ENCODE results near the gene CCDC74B.
"Not testable (repeated sequence)": the region's sequence is repeated elsewhere in the genome, so short reads cannot be mapped to it uniquely, and the experiment has no call there.

The CCDC74B gene

GRCh38 chr2:130145006-130145414, at the start of gene CCDC74B:
CCDC74B (minus strand) TSS chr2:130145112; CDS start chr2:130144996, 116 bp downstream.
- H3K27ac ChIP-seq; DNase-seq (ENCODE audit: low spot score): not testable (repeated sequence)
- peak within 1 kb of the TSS; percentile 67 for H3K4me3 ChIP-seq

GRCh38 chr2:130193824-130194223, 48.9 kb upstream of the CCDC74B start:
- H3K27ac ChIP-seq; DNase-seq (ENCODE audit: low spot score); H3K4me3 ChIP-seq: not testable (repeated sequence)

GRCh38 chr2:130192451-130192850, 47.5 kb upstream of the CCDC74B start:
- not testable (repeated sequence) for DNase-seq (ENCODE audit: low spot score)

GRCh38 chr2:130191319-130191718, 46.4 kb upstream of the CCDC74B start:
- not testable (repeated sequence) for DNase-seq (ENCODE audit: low spot score); H3K27ac ChIP-seq; H3K4me3 ChIP-seq

More at GRCh38 chr2:130192451-130192850, 47.5 kb upstream of the CCDC74B start:
- not testable (repeated sequence) for H3K27ac ChIP-seq, H3K4me3 ChIP-seq

- Histone ChIP-seq H3K27ac (no peak overlapping the region), H3K4me3 (no peak overlapping the region)
- DNase-seq (ENCODE audit: low spot score), result no peak
- TF ChIP-seq CTCF (IDR thresholded peaks at IDR 0.05), result no peak
Measured at GRCh38 chr2:130190237-130190636, 45.3 kb upstream of the CCDC74B start.

GRCh38 chr2:130188958-130189357, 44.0 kb upstream of the CCDC74B start:
- not testable (repeated sequence) for H3K4me3 ChIP-seq; DNase-seq (ENCODE audit: low spot score); H3K27ac ChIP-seq

- not testable (repeated sequence) for DNase-seq (ENCODE audit: low spot score); H3K4me3 ChIP-seq; H3K27ac ChIP-seq
Measured at GRCh38 chr2:130187859-130188792, 43.2 kb upstream of the CCDC74B start.

GRCh38 chr2:130187268-130187667, 42.4 kb upstream of the CCDC74B start:
- DNase-seq (ENCODE audit: low spot score), result no peak
- H3K4me3 ChIP-seq, result no peak overlapping the region
- H3K27ac ChIP-seq, result no peak overlapping the region
- TF ChIP-seq CTCF (IDR thresholded peaks at IDR 0.05), result no peak

- Histone ChIP-seq H3K4me3 (no peak overlapping the region), H3K27ac (no peak overlapping the region)
- no peak for DNase-seq (ENCODE audit: low spot score)
- TF ChIP-seq CTCF (IDR thresholded peaks at IDR 0.05), result no peak
Measured at GRCh38 chr2:130186391-130186790, 41.5 kb upstream of the CCDC74B start.

- Histone ChIP-seq H3K4me3 (no peak overlapping the region), H3K27ac (no peak overlapping the region)
- TF ChIP-seq CTCF (IDR thresholded peaks at IDR 0.05), result no peak
- no peak for DNase-seq (ENCODE audit: low spot score)
Measured at GRCh38 chr2:130185896-130186295, 41.0 kb upstream of the CCDC74B start.

All from coronary artery (tissue), 2 donors.